HG03342 (cell line): ENCODE results near the gene RNF43.

Source experiments
- ATAC-seq: cut with Tn5 transposase; IDR thresholded peaks from one replicate; pipeline ENCODE4 v1.9.1; 2021; ENCODE audit warnings: mild to moderate bottlenecking, moderate library complexity; ENCODE audit not compliant: unreplicated experiment

The RNF43 gene

GRCh38 chr17:58382872-58383242, 34.5 kb downstream of the RNF43 start:
- ATAC-seq: no peak

GRCh38 chr17:58382108-58382871, 35.0 kb downstream of the RNF43 start:
- ATAC-seq: peak; percentile 72

GRCh38 chr17:58381124-58382035, 36.0 kb downstream of the RNF43 start:
- no peak for ATAC-seq

GRCh38 chr17:58380207-58381123, 36.9 kb downstream of the RNF43 start:
- no peak for ATAC-seq

- no peak for ATAC-seq
Observed at GRCh38 chr17:58379511-58379824, 37.9 kb downstream of the RNF43 start.

- no peak for ATAC-seq
Observed at GRCh38 chr17:58378733-58379510, 38.4 kb downstream of the RNF43 start.

- ATAC-seq: no peak
Observed at GRCh38 chr17:58377661-58378060, 39.7 kb downstream of the RNF43 start.

GRCh38 chr17:58377093-58377601, 40.2 kb downstream of the RNF43 start:
- no peak for ATAC-seq

GRCh38 chr17:58376472-58377000, 40.8 kb downstream of the RNF43 start:
- ATAC-seq: no peak

GRCh38 chr17:58375811-58376210, 41.5 kb downstream of the RNF43 start:
- ATAC-seq: no peak

GRCh38 chr17:58375256-58375655, 42.1 kb downstream of the RNF43 start:
- no peak for ATAC-seq

GRCh38 chr17:58373923-58374322, 43.4 kb downstream of the RNF43 start:
- no peak for ATAC-seq

- ATAC-seq: no peak
Observed at GRCh38 chr17:58373003-58373402, 44.3 kb downstream of the RNF43 start.

GRCh38 chr17:58371300-58371950, 45.9 kb downstream of the RNF43 start:
- ATAC-seq: no peak

- ATAC-seq: no peak
Observed at GRCh38 chr17:58370716-58371115, 46.6 kb downstream of the RNF43 start.

- ATAC-seq: no peak
Observed at GRCh38 chr17:58370309-58370708, 47.0 kb downstream of the RNF43 start.

GRCh38 chr17:58369214-58370031, 47.9 kb downstream of the RNF43 start:
- no peak for ATAC-seq

- ATAC-seq: no peak
Observed at GRCh38 chr17:58368860-58369213, 48.5 kb downstream of the RNF43 start.
